ENCODE results near the gene ZNF618. TPM values are rescaled to one million over a fixed set of nuclear protein-coding genes. Genes with fewer than 3 reads are reported as not detected.

ZNF618 gene
- total and polyA plus RNA-seq, 2 experiments from 2014 or later = 12.1 to 22.1 TPM

- Histone ChIP-seq H3K9me2 (ENCODE audit: insufficient read depth) (no peaks in the 10 kb centered on the region), H3K36me3 (ENCODE audit: insufficient read depth) (no peaks in the 10 kb centered on the region), H2AFZ (no peak overlapping the region), H3K27ac (ENCODE audit: low read depth) (no peak overlapping the region), H3K4me2 (no peak overlapping the region), H3K4me1 (ENCODE audit: insufficient read depth) (peaks cover 10% of the 10 kb centered on the region), H3K27me3 (ENCODE audit: insufficient read depth) (no peaks in the 10 kb centered on the region), H4K20me1 (replicated peaks; ENCODE audit: insufficient read depth) (no peaks in the 10 kb centered on the region; the same call in 1 of the 2 replicates), H3F3A (replicated peaks; ENCODE audit: low read depth) (no peaks in the 10 kb centered on the region), H3K4me3 (no peak overlapping the region), H3K79me2 (replicated peaks; ENCODE audit: insufficient read depth) (no peaks in the 10 kb centered on the region)
- peaks cover 10% of the 10 kb centered on the region for H3K4me1 Mint-ChIP-seq
- DNase-seq (ENCODE audit: low spot score) (no peak), ATAC-seq (no peak)
- no peak overlapping the region for H3K4me3 Mint-ChIP-seq
- H3K9me3 Mint-ChIP-seq = no peaks in the 10 kb centered on the region
- H3K36me3 Mint-ChIP-seq (ENCODE audit: low read depth) = peaks cover 31% of the 10 kb centered on the region
- TF ChIP-seq STAT1 (IDR thresholded peaks at IDR 0.05; ENCODE audit: unreplicated experiment) = no peak
- no peak for TF ChIP-seq JUNB (IDR thresholded peaks at IDR 0.05; ENCODE audit: unreplicated experiment)
- TF ChIP-seq EZH2 (IDR thresholded peaks at IDR 0.05; ENCODE audit: low read depth, unreplicated experiment) = no peak
- no peak for TF ChIP-seq ZNF462 (CRISPR knock-in tag; IDR thresholded peaks at IDR 0.05)
- no peak for TF ChIP-seq ZNF114 (CRISPR knock-in tag; IDR thresholded peaks at IDR 0.05)
- no peak for TF ChIP-seq ZNF331 (CRISPR knock-in tag; IDR thresholded peaks at IDR 0.05; ENCODE audit: low read depth)
- no peaks in the 10 kb centered on the region for H3K27me3 Mint-ChIP-seq (ENCODE audit: insufficient read depth, low read depth, poor library complexity)
- H3K27ac Mint-ChIP-seq = no peak overlapping the region
Observed at GRCh38 chr9:114012126-114012525, 136.0 kb downstream of the ZNF618 start.

- no peak overlapping the region for H3K4me3 ChIP-seq
- TF ChIP-seq STAT1 (IDR thresholded peaks at IDR 0.05; ENCODE audit: unreplicated experiment) (no peak), ETS1 (IDR thresholded peaks at IDR 0.05) (no peak), ZNF331 (CRISPR knock-in tag; IDR thresholded peaks at IDR 0.05; ENCODE audit: low read depth) (no peak), JUNB (IDR thresholded peaks at IDR 0.05; ENCODE audit: unreplicated experiment) (no peak), REST (IDR thresholded peaks at IDR 0.05; ENCODE audit: unreplicated experiment) (no peak), EZH2phosphoT487 (IDR thresholded peaks at IDR 0.05; ENCODE audit: unreplicated experiment) (no peak), ZNF114 (CRISPR knock-in tag; IDR thresholded peaks at IDR 0.05) (no peak), EZH2 (IDR thresholded peaks at IDR 0.05; ENCODE audit: low read depth, unreplicated experiment) (no peak), CREB1 (CRISPR knock-in tag; IDR thresholded peaks at IDR 0.05; ENCODE audit: low read depth) (no peak), NANOG (IDR thresholded peaks at IDR 0.05; ENCODE audit: borderline replicate concordance) (no peak), POLR2AphosphoS5 (IDR thresholded peaks at IDR 0.05; ENCODE audit: low read depth) (no peak)
Observed at GRCh38 chr9:114014044-114014443, 137.9 kb downstream of the ZNF618 start.

More at GRCh38 chr9:114014044-114014443, 137.9 kb downstream of the ZNF618 start:
- no peaks in the 10 kb centered on the region for H3K27me3 ChIP-seq (ENCODE audit: insufficient read depth)
- H3K4me1 ChIP-seq (ENCODE audit: insufficient read depth) = peaks cover 10% of the 10 kb centered on the region
- Mint-ChIP-seq H3K27me3 (ENCODE audit: insufficient read depth, low read depth, poor library complexity) (no peaks in the 10 kb centered on the region), H3K4me3 (no peak overlapping the region), H3K36me3 (ENCODE audit: low read depth) (peaks cover 28% of the 10 kb centered on the region), H3K9me3 (no peaks in the 10 kb centered on the region), H3K27ac (no peak overlapping the region), H3K4me1 (peaks cover 10% of the 10 kb centered on the region)
- no peak overlapping the region for H2AFZ ChIP-seq
- ATAC-seq = no peak
- no peaks in the 10 kb centered on the region for H3K36me3 ChIP-seq (ENCODE audit: insufficient read depth)
- no peaks in the 10 kb centered on the region for H3F3A ChIP-seq (replicated peaks; ENCODE audit: low read depth)
- no peaks in the 10 kb centered on the region for H3K9me2 ChIP-seq (ENCODE audit: insufficient read depth)
- H3K79me2 ChIP-seq (replicated peaks; ENCODE audit: insufficient read depth) = no peaks in the 10 kb centered on the region
- no peaks in the 10 kb centered on the region; the same call in 1 of the 2 replicates for H4K20me1 ChIP-seq (replicated peaks; ENCODE audit: insufficient read depth)
- DNase-seq (ENCODE audit: low spot score) = no peak
- H3K27ac ChIP-seq (ENCODE audit: low read depth) = no peak overlapping the region
- no peak overlapping the region for H3K4me2 ChIP-seq
